GM19035 (cell line): Measurements from ENCODE around the gene KIDINS220.
A peak's percentile ranks its signal among the peaks of the same experiment; 100 is the strongest.

ENCODE experiments used
- ATAC-seq: cut with Tn5 transposase; IDR thresholded peaks from one replicate; pipeline ENCODE4 v1.9.1; 2021; ENCODE audit not compliant: unreplicated experiment

KIDINS220 gene

DNA sequence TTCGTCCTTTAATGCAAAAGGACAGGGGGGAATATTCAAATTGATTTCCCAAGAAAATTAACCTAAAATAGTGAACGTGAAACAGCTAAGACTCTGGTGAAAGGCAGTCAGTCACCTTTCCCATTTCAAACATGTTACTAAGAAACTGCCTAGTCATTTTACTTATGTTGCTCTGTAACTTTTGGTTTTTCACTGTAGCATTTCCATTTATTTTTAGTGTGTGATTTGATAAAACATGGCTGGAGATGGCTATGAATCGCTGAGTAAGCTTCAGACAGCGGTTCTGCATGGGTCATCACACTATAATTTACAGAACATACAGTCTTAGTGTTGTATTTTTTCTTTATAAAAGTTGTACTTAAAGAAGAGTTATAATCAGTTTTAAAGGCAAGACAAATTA lies 16.0 kb upstream of the KIDINS220 start:
- no peak for ATAC-seq

DNA sequence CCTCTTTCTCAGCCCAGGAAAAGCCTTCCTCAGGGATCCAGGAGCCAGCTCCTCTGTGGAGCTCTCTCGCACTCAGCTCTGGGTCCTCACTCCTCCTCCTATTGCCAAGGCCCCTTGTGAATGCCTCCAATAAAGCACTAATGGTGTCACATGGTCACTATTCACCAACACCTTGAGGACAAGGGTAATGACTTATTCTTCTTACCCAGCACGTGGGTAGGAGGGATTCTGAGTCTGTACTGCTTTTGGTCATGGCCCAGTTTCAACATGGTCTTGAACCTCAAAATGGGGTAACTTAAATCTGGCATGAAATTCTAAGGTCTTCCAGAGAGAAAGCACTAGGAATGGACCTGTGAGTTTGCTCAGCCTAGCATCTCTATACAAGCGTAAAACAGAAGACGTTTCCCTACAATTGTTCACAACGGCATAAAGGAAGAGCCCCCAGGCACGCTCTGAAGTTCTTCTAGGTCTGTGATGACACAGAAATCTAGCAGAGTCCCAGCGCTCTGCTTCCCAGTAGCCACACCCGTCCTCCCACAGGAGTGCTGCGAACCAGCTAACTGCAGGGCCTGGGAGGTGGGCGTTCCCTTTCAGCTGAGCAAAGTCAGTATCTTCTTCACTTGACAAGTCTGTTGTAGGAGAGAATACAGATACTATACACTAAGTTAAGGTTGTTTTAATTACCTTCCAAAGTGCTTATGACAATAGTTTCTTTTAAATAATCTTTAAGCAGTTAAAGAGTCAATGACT lies 14.6 kb upstream of the KIDINS220 start:
- no peak for ATAC-seq

GRCh38 chr2:8850845-8851487 lies 13.6 kb upstream of the KIDINS220 start:
- no peak for ATAC-seq

GRCh38 chr2:8849327-8849726 lies 11.9 kb upstream of the KIDINS220 start:
- ATAC-seq, result no peak

- no peak for ATAC-seq
Observed at GRCh38 chr2:8848328-8849100, 11.1 kb upstream of the KIDINS220 start.

GRCh38 chr2:8847400-8847799 lies 10.0 kb upstream of the KIDINS220 start:
- ATAC-seq, result no peak

GRCh38 chr2:8841932-8842331 lies 4.5 kb upstream of the KIDINS220 start:
- ATAC-seq, result no peak

DNA sequence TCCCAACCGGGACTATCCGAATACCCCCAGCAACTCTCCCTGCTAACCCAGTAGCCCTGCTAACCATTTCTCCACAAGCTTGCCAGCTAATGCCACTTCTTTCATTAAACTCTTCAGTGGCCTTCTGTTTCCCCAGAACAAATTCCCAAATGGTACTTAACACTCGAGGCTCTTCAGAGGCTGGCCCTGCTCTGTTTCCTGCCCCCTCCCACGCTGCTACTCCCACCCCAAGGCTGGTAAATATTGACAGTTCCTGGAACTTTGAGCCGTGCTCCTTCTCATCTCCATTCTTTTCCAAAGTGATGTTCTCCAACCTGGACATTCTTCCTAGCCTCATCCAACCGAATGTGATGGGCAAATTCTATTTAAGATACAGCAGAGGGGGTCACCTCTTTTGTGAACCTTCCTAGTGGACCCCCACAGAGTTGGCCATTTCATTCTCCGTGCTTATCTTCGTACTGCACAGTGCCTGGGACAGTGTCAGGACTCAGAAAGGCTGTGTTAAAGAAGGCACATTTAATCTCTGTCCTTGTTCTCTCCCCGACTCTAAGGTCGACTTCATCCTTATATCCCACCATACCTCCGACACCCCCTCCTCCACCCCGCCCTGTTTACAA lies 3.2 kb upstream of the KIDINS220 start:
- no peak for ATAC-seq

DNA sequence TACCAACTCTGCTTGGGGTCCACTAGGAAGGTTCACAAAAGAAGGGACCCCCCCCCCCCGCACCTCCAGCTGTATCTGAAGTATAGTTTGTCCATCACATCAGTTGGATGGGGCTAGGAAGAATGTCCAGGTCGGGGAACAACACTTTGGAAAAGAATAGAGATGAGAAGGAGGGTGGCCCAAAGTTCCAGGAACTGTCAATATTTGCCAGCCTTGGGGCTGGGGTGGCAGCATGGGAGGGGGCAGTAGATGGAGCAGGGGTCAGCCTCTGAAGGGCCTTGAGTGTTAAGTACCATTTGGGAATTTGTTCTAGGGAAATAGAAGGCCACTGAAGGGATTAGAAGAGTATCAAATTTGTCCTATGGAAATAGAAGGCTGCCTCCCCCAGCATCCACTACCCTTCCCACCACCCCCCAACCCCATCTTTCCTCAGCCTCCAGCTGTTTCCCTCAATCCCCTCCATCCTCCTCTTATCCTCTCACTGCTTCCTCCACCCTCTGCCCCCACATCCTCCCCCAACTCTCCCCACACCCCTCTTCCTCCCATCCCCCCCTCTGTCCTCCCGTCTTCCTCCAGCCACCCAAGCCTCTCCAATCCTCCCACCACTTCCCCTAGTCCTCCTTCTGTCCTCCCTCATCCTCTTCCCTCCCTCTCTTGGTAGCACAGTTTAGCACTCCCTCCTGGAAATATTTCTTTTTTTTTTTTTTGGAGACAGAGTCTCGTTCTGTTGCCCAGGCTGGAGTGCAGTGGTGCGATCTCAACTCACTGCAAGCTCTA lies 2.0 kb upstream of the KIDINS220 start:
- ATAC-seq, result no peak

DNA sequence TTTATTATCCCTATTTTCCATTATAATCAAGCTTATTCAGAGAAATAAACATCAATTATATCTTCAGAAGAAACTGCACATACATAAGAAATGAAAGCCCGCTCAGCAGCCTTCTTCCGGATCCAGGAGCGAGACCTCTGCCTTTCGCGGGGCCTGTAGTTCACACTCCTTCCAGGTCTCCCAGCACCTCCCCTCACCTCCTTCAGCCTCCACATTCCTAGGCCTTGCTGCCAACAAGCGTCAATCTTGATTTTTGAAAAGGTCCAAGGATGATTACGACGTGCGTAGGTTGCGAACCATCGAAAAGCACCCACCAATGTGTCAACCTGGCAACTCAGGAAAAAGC lies 355 bp upstream of the KIDINS220 start:
- ATAC-seq, result peak; percentile 4

DNA sequence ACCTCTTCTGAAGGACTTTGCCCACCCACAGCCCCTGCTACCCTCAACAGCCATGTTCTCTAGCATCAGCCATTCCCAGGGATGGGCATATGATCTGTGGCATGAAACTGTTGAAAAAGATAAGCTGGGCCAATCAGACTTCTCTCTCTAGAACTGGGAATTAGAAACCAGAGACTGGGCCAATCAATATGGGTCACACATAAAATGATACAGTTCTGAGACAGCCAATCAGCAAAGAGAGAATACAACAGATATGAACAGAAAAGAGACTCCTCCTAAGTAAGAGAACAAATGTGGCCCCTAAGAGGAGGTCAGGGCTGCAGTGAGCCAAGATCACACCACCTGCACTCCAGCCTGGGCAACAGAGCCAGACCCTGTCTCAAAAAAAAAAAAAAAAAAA lies 2.1 kb downstream of the KIDINS220 start:
- no peak for ATAC-seq

- ATAC-seq, result no peak
Observed at GRCh38 chr2:8833853-8834252, 3.6 kb downstream of the KIDINS220 start.

DNA sequence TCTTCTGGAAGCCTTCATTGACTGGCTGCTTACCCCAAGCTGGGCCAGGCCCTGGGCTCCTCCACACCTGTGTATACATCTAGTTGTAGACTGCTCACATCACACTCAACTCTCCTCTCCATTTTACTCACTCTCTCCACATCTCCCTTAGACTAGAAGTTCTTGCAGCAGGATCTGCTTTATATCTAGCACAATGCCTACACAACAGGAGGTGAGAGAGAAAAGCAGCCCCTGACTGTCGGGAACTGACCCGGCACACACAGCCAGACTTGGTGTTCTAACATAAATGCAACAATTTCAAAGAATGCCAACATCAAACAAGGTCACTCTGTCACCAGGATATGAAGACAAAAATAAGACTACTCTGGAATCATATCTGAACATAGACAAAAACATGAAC lies 5.9 kb downstream of the KIDINS220 start:
- no peak for ATAC-seq

DNA sequence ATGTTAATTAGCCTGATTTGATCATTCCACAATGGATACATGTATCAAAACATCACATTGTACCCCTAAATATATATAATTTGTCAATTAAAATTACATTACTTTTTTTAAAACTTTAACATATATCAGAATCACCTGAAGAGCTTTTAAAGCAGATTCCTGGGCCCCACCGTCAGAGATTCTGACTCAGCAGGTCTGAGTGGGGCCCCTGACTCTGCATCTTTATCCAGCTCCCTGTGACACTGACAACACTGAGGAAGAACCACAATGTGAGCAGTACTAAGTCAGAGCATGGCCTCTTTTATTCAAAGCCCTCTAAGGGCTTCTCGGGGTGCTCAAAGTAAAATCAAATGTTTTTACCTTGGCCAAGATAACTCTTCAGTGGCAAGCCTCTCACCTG lies 9.7 kb downstream of the KIDINS220 start:
- ATAC-seq, result no peak

- no peak for ATAC-seq
Observed at GRCh38 chr2:8822218-8822617, 15.2 kb downstream of the KIDINS220 start.

GRCh38 chr2:8821276-8822217 lies 15.9 kb downstream of the KIDINS220 start:
- ATAC-seq, result no peak

DNA sequence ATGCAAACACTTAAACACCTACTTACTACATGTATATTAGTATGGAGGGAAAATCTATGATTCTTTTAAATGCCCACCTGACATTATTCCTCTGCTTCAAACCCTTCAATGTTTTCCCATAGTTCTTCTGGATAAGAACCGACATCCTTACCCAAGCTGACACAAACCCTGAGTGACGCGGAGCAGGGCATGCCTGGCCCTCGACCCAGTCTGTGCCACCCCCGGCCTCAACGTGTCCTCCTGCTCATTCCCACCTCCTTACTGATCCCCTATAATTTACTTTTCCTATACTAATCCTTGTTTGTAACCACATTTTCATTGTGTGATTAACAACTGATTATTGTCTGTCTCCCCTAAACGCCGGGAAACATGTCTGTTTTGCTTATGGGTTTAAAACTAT lies 17.5 kb downstream of the KIDINS220 start:
- ATAC-seq, result no peak

DNA sequence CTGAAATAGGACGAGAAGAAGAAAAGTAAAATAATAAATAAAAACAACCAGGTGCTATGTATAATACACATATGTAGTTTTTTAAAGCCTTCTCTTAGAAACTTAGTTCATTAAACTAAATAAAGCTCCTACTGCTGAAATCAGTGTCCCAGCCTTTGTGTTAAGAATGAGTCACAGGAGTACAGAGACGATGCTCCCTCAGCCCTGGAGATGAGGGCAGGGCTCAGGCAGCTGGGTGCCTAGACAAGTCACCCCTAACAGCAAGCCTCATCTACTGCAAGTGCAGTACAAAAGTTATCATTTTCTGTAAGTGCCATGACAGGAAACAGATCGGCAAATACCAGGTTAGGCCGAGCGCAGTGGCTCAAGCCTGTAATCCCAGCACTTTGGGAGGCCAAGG lies 18.2 kb downstream of the KIDINS220 start:
- no peak for ATAC-seq

DNA sequence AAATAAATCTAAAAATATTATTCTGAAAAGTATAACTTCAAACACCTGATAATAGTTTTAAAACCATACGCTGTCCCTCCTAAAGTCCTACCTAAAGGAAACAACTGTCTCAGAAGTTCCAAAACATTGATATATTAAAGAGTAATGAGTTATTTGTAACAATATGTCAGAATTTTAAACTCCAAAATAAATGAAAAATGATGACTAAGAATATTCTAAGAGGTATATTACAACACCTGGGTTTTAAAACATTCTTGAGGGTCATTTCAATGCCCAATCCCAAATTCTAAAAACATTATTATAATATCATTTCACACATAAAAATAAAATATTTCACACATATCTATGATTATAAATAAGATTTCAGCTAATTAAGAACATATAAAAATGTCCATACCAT lies 20.2 kb downstream of the KIDINS220 start:
- no peak for ATAC-seq
